Neural progenitor cell (in vitro differentiated cells): ENCODE data around the gene CALN1.

Experiments used
- CTCF ChIP-seq: fragments of 200-600 bp; sonication (generic); IDR thresholded peaks from 2 replicates; pipeline ENCODE4 v1.5.1; 2017; ENCODE audit warnings: antibody characterized with exemption, mild to moderate bottlenecking
- EZH2 ChIP-seq: fragments of 200-600 bp; sonication (generic); IDR thresholded peaks from 2 replicates; pipeline ENCODE4 v1.6.1; 2017; ENCODE audit warnings: antibody characterized with exemption, mild to moderate bottlenecking, moderate library complexity

GRCh38 chr7:71842381-71842780 is 569.8 kb downstream of the CALN1 start:
- no peak for TF ChIP-seq EZH2
- no peak for TF ChIP-seq CTCF
